ELF-1 (cell line): ENCODE data around the gene BEND2.

ENCODE experiments used
- DNase-seq: peaks from one replicate; pipeline ENCODE4 v3.0.0-alpha.2; 2016; ENCODE audit warnings: low read depth, low spot score

BEND2 gene

DNA sequence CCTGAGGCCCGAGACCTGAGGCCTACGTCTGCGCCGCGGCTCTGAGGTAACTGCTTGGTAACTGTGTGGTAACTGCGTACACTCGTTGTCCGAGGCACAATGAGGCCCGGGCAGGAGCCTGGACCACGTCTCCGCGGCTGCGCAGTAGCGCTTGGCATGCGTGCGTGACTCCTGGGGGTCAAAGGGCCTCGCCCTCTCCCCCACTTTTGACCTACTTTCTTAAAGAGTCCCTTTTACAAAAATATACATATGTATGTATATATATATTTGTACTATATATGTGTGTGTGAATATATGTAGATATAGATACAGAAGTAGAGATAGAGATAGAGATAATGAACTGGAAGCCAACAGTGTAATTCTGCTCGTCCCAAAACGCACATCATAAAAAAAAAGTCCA, at the start of gene BEND2:
BEND2 (minus strand) TSS at position 101 of the 400 bp plus-strand sequence. CDS start 136 bp downstream, outside the sequence.
- DNase-seq: no peak

DNA sequence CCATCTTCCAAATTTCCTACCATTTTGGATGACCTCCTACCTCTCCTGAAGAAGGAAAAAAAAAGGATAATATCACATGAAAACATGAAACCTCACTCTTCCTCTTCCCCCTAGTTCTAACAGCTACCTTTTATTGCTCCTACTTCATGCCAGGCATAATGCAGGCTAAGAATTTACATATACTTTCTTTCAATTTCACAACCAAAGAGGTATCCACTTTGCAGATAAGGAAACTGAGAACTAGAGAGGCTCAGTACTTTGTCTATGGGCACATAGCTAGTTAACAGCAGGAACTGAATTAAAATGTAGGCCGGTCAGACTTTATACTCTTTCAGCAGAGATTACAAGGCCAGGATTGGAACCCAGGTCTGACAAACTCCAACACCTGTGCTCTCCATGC, 34.4 kb upstream of the BEND2 start:
- no peak for DNase-seq

GRCh38 chrX:18252644-18253359, 32.1 kb upstream of the BEND2 start:
- no peak for DNase-seq

DNA sequence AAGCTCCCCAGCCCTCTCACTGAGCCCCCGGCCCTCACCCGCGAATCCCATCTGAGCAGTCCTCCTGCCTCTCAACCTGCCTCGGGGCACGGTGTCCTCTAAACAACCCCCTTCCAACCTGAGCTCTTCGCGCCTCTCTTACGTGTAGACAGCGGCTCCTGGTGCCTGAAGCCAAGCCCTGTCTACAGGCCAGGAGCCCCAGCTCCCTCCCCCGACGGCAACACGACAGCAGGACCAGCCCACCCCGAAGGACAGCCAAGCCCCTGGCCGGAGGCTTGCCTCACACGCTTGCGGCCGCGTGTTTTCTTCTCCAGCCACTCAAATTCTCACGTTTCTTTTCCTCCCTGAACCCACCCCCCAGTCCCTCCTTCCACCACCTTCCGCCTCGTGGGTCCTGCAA, 9.0 kb upstream of the BEND2 start:
- DNase-seq: peak; percentile 65

GRCh38 chrX:18228069-18228468, 7.4 kb upstream of the BEND2 start:
- DNase-seq: no peak

DNA sequence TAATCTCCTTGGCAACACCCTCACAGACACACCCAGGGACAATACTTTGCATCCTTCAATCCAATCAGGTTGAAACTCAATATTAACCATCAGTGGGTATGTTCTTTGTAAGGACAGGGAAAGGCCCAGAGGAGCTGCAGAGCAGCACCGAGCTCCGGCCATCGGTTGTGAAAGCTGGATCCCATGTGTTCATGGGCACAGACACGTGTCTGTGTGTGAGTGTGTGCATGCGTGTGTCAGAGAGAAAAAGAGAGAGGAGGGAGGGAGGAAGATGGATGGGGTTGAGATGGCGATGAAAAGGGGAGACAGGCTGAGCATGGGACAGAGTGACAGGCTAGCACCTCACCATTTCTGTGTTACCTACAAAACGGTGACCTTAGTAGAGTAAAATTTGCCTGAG, 6.8 kb upstream of the BEND2 start:
- no peak for DNase-seq

- no peak for DNase-seq
These were observed 10.2 kb downstream of the BEND2 start for GRCh38 chrX:18210470-18210869.

GRCh38 chrX:18206657-18207056, 14.0 kb downstream of the BEND2 start:
- no peak for DNase-seq

GRCh38 chrX:18203631-18204030, 17.1 kb downstream of the BEND2 start:
- no peak for DNase-seq

GRCh38 chrX:18194688-18195087, 26.0 kb downstream of the BEND2 start:
- DNase-seq: no peak

DNA sequence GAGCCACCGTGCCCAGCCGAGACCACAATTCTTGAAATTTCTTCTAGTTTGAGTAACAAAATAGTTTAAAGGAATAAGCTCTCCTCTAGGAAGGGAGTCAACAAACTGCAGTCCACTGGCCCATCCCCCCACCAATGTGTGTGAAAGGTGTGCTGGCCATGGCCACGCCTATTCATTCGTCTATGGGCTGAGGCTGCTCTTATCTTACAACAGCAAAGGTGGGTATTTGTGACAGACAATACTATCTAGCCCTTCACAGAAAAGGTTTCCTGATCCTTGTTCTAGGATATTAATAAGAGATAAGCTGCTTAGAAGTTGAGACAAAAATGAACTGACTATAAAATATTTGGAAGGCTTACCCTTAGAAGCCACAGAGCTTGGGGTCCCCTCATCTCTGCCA, 41.2 kb downstream of the BEND2 start:
- DNase-seq: no peak

DNA sequence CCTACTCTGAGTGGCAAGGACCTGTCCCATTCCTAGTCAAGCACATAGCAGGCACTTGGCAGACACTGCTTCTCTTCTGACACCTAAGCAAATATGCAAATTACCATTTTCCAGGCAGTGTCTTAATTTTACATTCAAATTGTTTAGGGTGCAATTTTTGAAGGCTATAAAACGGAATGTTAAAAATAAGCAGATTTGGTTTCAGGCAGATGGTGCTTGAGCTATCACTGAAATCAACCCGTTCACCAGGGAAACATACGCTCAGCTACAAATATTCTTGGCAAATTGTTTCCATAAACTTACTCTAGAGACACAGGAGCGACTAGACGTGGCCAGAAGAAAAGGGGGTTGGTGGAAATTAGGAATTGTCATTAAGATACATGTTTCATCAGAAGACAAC, 45.7 kb downstream of the BEND2 start:
- no peak for DNase-seq

DNA sequence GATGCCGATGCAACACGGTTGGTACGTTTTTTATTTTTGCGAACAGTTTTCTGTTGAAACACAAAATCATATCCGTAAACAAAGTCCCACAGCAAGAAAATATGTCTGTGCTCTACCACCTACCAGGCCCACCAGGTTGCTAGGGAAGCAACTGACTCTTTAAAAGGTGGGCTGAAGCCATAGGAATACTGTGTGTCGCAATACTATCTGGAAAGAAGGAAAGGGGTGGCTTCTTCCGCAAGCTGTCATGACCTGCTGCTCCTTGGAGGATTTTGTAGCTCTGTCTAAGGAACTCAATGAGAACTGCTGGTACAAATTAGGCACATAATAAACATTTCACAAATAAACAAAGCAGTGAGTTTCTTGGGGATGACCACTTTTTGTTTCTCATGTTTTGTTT, 46.5 kb downstream of the BEND2 start:
- no peak for DNase-seq

- DNase-seq: no peak
These were observed 47.0 kb downstream of the BEND2 start for GRCh38 chrX:18173494-18174180.

GRCh38 chrX:18172970-18173369, 47.7 kb downstream of the BEND2 start:
- DNase-seq: no peak

DNA sequence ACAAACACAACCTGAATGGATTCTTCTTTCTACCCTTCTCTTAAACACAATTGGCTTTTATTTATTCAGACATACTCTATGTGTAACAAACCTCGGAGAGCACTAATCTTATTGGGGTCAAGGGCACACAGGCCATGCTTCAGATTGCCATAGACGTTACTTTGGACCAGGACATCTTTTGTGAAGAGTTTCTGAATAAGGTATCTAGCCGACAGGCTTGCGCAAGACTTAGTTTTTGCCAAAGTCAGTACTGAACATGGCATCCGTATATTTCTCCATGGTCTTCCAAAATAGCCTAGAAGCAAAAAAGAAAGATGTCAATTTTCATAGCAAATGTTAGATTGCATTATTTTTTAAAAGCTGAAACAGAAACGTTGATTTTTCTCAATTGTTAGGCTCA, 49.8 kb downstream of the BEND2 start:
- DNase-seq: no peak

DNA sequence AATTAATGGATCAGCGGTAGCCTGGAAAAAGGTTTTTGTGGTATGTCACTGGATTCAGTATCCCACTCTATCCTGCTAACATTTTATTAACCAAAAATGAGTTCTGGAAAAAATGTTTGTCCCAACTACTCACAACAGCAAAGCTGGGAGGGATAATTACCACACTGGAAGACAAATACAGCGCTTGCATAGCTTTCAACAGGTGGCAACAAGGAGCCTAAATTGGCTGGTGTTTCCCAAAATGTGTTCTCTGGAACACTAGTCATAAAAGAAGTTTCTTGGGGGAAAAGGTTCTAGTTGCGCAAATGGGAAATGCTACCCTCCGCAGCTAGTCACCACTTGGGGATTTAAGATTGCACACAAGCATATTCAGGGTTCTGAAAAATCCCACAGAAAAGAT, 54.6 kb downstream of the BEND2 start:
- no peak for DNase-seq

DNA sequence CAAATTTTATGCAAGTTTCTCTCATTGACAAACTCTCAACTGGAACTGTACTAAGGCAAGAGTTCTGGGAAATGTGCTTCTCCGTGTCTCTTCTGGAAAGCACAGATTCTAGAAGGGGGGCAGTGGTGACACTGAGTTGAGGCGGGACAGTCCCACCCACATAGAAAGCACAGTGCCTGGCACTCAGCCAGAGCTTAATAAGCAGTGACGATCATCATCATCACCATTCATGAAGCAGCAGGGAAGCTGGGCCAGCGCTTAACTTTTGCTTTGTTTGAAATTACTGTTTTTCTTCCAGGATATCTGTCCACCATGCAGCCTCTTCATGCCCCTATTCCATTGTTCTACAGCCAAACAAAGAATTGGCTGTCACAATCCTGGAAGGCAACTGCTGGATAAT, 60.3 kb downstream of the BEND2 start:
- DNase-seq: no peak

- no peak for DNase-seq
These were observed 61.7 kb downstream of the BEND2 start for GRCh38 chrX:18158963-18159362.

DNA sequence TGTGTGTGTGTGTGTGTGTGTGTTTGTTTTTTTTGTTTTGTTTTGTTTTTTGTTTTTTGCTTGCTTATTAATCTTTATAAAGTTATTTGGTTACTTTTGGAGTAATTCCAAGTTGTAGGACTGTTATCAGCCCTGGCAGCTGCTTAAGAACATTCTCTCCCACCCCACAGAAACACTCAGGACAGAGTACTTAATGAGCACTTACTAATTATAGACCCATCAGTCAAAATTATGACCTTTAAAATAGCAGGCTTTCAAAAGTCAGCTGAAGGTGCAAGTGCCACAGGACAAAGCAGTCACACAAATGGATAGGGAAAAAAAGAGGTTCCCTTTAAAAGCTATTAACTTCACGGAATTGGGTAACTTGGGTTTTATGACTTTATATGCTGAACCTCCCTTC, 69.0 kb downstream of the BEND2 start:
- no peak for DNase-seq

- no peak for DNase-seq
These were observed 69.5 kb downstream of the BEND2 start for GRCh38 chrX:18151157-18151556.

- no peak for DNase-seq
These were observed 71.2 kb downstream of the BEND2 start for GRCh38 chrX:18149454-18149853.

GRCh38 chrX:18146954-18147353, 73.7 kb downstream of the BEND2 start:
- peak; percentile 50 for DNase-seq
